HG03066 (cell line): ENCODE results near the gene TMEM11.

Experiments used
- ATAC-seq: cut with Tn5 transposase; IDR thresholded peaks from one replicate; pipeline ENCODE4 v1.9.1; 2021; ENCODE audit warnings: low read depth; ENCODE audit not compliant: unreplicated experiment

The TMEM11 gene

DNA sequence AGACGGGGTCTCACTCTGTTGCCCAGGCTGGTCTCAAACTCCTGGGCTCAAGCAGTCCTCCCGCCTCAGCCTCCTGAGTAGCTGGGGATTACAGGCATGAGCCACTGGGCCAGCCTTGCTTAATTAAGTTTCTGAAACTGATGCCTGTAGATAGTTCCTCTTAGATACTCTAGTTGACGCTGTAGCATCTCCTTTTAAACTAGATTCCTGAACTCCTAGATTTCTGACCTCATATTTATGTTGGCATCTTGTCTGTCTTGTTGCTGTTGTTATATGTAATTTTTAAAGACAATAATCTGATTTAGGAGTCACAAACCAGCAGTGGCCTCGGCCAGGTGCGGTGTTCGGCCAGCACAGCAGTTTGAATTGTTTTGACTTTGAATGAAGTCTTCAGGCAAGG is 49.7 kb downstream of the TMEM11 start:
- no peak for ATAC-seq

DNA sequence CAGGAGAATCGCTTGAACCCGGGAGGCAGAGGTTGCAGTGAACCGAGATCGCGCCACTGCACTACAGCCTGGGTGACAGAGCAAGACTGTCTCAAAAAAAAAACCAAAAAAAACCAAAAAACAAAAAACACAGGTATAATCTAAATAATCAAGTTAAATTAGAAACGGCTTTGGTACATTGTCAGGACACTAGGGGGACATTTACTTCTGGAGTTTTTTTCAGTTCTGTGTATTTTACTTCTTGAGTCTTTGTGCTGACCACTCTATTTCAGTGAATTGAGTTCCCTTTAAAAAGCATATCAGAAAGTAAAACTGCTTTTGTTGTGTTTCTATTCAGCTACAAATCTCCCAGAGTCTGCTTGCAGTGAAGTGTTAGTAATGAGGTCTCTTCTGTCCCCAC is 50.9 kb downstream of the TMEM11 start:
- ATAC-seq = no peak

DNA sequence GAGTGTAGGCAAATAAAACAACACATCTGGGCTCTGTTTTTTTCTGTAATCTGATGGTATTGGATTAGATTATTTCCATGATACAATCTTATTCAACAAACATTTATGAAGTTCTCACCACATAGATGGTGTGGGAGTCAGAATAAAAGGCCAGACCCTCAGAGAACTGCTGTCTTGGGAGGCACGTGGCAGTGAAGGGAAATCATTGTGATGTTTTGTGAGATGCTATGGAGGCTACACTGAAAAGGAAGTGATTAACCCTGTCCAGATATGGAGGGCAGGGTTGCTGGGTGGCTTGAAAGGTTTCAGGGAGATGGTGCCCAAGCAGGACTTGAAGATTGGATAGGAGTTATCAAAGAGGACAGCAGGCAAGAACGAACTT is 51.6 kb downstream of the TMEM11 start:
- ATAC-seq = no peak

DNA sequence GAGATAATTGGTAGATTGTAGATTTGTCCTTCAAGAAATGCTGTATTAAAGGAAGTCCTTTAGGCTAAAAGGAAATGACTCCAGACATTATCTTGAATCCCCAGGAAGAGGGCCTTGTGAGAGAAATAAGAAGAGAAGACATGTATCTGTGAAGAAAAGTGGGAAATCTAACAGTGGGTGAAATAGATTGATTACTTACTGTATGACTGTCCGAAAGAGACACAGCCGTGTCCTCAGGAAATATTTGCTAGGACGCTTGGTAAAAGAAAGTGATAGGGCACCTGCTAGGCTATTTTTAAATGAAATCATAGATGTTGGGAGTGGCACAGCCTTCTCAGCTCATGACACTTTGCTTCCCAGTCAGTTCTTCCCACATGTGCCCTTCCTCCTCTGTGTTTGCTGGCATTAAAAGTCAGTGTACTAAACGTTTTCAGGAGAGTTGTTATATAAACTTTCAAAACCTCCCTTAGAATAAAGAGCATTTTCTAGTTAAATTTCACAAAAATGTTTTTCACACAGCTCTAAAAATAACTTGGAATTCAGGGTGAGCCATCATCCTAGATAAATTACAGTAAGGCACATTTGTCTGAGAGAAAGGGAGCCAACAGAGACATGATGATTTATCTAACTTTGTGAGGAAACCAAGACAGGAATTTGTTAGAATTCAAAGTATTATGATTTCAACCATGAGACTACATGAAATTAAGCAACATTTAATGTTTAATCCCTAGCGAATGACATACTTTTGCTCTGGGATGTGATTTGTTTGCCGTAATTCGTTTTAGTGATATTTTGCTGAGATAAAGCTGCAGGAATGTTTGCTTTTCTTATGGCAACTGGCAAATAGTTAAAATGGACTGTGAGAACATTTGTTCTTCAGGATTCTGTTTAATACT is 52.2 kb downstream of the TMEM11 start:
- ATAC-seq = no peak

DNA sequence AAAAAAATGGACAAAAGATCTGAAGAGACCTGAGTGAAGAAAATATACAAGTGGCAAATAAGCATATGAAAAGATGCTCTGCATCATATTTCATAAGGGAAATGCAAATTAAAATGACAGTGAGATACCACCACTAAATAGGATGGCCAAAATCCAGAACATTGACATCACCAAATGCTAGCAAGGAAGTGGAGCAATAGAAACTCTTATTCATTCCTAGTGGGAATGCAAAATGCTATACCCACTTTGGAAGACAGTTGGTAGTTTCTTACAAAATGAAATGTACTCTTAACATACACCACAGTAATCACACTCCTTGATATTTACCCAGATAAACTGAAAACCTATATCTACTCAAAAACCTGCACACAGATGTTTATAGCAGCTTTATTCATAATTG is 53.6 kb downstream of the TMEM11 start:
- ATAC-seq = no peak

DNA sequence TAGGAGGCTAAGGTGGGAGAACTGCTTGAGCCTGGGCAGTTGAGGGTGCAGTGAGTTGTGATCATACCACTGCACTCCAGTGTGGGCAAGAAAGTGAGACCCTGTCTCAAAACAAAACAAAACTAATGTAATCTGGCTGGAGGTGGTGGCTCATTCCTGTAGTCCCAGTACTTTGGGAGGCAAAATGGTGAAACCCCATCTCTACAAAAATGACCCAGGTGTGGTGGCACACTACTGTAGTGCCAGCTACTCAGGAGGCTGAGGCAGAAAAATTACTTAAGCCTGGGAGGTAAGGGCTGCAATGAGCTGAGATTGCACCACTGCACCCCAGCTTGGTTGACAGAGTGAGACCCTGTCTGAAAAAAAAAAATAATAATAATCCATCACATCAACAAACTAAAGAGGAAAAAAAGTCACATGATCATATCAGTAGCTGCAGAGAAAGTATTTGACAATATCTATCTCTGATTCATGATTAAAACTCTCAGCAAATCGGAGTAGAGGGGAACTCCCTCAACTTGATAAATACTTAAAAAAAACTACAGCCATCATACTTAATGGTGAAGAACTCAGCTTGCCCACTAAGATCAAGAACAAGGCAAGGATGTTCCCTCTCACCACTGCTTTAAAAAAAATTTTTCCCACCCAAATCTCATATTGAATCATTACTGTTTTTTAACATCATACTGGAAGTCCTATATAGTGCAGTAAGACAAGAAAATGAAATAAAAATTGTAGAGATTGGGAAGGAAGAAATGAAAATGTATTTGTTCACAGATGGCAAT is 56.2 kb downstream of the TMEM11 start:
- ATAC-seq = no peak

DNA sequence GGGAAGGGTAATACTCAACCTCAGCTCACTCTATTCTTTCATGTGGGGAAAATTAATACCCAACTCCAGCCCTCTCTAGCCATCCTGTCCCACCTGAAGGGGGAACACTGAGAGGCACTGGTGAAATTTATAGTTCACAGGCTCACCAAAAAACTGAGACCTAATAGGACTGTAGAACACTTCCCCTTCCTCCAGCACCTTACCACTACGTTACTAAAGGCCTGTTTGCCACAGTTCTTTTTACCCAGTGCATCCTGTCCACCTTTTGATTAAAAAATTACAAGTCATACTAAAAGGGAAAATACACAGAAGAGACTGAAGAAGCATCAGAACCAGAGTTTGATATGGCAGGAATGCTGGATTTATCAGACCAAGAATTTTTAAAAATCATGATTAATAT is 61.2 kb downstream of the TMEM11 start:
- ATAC-seq = no peak

DNA sequence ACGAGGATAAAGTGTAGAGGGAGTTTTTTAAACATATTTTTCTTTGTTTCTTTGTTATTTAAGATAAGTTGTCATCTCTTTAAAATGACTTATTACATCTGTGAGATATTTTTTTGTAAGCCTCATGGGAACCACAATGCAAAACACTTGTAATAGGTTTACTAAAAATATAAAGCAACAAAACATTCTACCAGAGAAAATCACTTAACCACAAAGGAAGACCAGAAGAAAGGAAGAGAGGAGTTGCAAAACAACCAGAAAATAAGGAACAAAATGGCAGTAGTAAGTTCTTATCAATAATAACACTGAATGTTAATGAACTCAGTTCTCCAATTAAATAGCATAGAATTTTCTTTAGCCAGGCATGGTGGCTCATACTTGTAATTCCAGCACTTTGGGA is 64.3 kb downstream of the TMEM11 start:
- ATAC-seq = no peak
